GM10266 (cell line): ENCODE results near the gene DNAJC3.
A peak's percentile ranks its signal among the peaks of the same experiment; 100 is the strongest.

Experiments used
- DNase-seq: peaks from one replicate; pipeline ENCODE4 v3.0.0; 2012; ENCODE audit errors: extremely low spot score
- TF ChIP-seq, protein P1 (sequence below): IDR thresholded peaks from 2 replicates; pipeline ENCODE4 v1.5.1; 2012; ENCODE audit warnings: mild to moderate bottlenecking, low read depth; ENCODE audit not compliant: control insufficient read depth, insufficient read depth; ENCODE audit errors: missing control alignments

The DNAJC3 gene

GRCh38 chr13:95813139-95813538 lies 136.2 kb downstream of the DNAJC3 start:
- no peak for DNase-seq
- TF ChIP-seq, protein P1, sequence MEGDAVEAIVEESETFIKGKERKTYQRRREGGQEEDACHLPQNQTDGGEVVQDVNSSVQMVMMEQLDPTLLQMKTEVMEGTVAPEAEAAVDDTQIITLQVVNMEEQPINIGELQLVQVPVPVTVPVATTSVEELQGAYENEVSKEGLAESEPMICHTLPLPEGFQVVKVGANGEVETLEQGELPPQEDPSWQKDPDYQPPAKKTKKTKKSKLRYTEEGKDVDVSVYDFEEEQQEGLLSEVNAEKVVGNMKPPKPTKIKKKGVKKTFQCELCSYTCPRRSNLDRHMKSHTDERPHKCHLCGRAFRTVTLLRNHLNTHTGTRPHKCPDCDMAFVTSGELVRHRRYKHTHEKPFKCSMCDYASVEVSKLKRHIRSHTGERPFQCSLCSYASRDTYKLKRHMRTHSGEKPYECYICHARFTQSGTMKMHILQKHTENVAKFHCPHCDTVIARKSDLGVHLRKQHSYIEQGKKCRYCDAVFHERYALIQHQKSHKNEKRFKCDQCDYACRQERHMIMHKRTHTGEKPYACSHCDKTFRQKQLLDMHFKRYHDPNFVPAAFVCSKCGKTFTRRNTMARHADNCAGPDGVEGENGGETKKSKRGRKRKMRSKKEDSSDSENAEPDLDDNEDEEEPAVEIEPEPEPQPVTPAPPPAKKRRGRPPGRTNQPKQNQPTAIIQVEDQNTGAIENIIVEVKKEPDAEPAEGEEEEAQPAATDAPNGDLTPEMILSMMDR = no peak

GRCh38 chr13:95814495-95814894 lies 137.6 kb downstream of the DNAJC3 start:
- TF ChIP-seq, protein P1 = no peak
- DNase-seq = no peak

DNA sequence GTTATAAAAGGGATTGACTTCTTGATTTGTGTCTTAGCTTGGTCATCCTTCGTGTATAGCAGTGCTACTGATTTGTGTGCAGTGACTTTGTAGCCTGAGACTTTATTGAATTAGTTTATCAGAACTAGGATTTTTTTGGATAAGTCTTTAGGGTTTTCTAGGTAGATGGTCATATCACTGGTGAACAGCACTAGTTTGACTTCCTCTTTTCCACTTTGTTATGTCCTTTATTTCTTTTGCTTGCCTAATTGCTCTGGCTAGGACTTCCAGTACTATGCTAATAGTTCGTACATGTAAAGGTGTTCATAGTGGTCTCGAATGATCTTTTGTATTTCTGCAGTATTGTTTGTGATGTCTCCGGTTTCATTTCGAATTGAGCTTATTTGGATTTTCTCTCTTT lies 145.4 kb downstream of the DNAJC3 start:
- DNase-seq = no peak
- TF ChIP-seq, protein P1 = no peak

DNA sequence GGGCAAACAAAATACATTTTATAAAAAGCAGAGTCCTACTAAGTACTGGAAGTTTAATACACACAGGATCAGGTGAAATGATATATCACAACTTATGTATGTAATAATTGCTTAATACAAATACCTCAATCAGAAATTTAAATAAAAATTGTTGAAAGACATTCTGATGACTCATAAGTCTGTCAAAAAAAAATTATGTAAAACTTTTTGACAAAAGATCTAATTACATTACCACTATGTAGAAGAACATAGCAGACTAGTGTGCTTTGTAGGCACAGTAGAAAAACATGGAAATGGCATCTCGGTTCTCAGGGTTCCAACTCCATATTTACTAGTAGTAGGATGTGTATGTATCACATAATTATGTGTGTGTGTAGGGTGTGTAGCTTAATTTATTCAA lies 156.2 kb downstream of the DNAJC3 start:
- TF ChIP-seq, protein P1 = no peak
- DNase-seq = no peak

- TF ChIP-seq, protein P1 = no peak
- DNase-seq = no peak
Observed at GRCh38 chr13:95833719-95834118, 156.8 kb downstream of the DNAJC3 start.

DNA sequence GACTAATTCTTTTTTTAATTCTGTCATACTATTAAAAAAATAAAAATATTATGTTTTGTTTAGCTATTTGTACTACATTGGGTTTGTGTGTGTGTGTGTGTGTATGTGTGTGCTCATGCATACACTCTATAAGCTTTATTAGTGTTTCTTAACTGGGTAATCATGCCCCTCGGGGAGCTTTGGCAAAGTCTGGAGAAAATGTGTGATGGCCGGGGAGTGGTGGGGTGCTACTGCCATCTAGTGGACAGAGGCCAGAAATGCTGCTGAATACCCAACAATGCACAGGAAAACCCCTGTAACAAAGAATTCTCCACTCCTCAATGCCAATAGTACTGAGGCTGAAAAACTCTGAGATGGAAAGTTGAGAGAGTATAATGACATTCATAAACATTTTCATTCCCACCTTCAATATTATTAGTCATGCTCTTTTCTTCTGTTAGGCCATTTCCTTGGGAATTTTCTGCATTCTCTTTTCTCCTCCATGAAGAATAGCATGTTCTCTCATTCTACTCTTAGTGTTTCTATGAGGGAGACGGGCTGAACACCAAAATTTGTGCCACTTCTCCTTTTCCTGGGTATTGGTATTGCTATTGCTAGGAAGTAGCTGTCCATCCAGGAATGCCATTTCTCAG lies 157.3 kb downstream of the DNAJC3 start:
- peak; percentile 68 for DNase-seq
- TF ChIP-seq, protein P1 = peak; percentile 87

DNA sequence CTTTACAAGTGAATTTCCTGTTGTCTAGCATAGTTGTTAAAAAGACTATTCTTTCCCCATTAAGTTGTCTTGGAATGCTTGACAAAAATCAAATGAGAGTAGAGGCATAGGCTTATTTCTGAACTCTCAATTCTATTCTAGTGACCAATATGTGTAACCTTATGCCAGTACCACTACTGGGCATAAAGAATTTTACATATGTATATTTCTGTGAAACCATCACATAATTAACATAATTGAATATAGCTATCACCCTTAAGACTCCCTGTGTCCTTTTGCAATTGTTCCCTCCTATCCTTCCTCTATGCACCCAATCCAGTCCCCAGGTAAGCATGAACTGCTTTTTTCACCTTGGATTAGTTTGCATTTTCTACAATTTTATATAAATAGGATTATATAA lies 165.0 kb downstream of the DNAJC3 start:
- TF ChIP-seq, protein P1 = no peak

More for the DNA sequence above, 165.0 kb downstream of the DNAJC3 start:
- DNase-seq = no peak
